Panc1 (cell line): ENCODE measurements around the gene ACSBG1. TPM values are rescaled to one million over a fixed set of nuclear protein-coding genes. Genes with fewer than 3 reads are reported as not detected.
A peak's percentile ranks its signal among the peaks of the same experiment; 100 is the strongest.

Experiments used
- ATAC-seq: fragments of 200-7000 bp; cut with Tn5 transposase; 2 replicates; pipeline ENCODE4 v1.9.1; 2020; ENCODE audit warnings: mild to moderate bottlenecking, moderate library complexity
- BruUV-seq: library from RNA; stranded (reverse); fragments of 400-500 nt; replicated peaks from 2 replicates; lab custom pipeline; 2021; lab: Mats Ljungman, UMichigan
- CTCF ChIA-PET: fragments of 300-600 bp; sonication (Branson Sonifier 250); formaldehyde crosslinking; loops from one replicate; lab custom pipeline; 2022; ENCODE audit warnings: antibody characterized with exemption; lab: Charles Lee
- POLR2A ChIA-PET: fragments of 300-600 bp; sonication (Branson Sonifier 250); formaldehyde crosslinking; loops from one replicate; lab custom pipeline; 2022; ENCODE audit warnings: antibody characterized with exemption; lab: Charles Lee
- DNase-seq: peaks from one replicate; pipeline ENCODE4 v3.0.0-alpha.2; 2010; ENCODE audit warnings: low read depth, low spot score
- H3K27ac ChIP-seq: 2 replicates; pipeline ENCODE4 v1.5.1; 2011; ENCODE audit warnings: mild to moderate bottlenecking, low read length, inconsistent platforms
- H3K27me3 ChIP-seq: fragments of 200-500 bp; sonication (Bioruptor generic); 2 replicates; pipeline ENCODE4 v1.6.0; 2014; ENCODE audit warnings: low read length, inconsistent platforms; ENCODE audit not compliant: control insufficient read depth, insufficient read depth
- H3K36me3 ChIP-seq: fragments of 200-500 bp; sonication (Bioruptor generic); 2 replicates; pipeline ENCODE4 v1.5.1; 2014; ENCODE audit warnings: inconsistent platforms, mild to moderate bottlenecking, low read length, moderate library complexity; ENCODE audit not compliant: control insufficient read depth, insufficient read depth
- H3K4me1 ChIP-seq: 2 replicates; pipeline ENCODE4 v1.5.1; 2011; ENCODE audit warnings: inconsistent platforms, mild to moderate bottlenecking, low read length, moderate library complexity; ENCODE audit not compliant: control insufficient read depth, insufficient read depth
- H3K4me3 ChIP-seq, 2 experiments: 2 replicates each; pipeline ENCODE4 v1.5.1; 2011 to 2012; ENCODE audit warnings: low read depth in 2 of 2, low read length in 2 of 2, mild to moderate bottlenecking in 2 of 2, inconsistent platforms in 1 of 2, moderate library complexity in 1 of 2
- H3K9me3 ChIP-seq: fragments of 200-500 bp; sonication (Bioruptor generic); 2 replicates; pipeline ENCODE4 v1.5.1; 2014; ENCODE audit warnings: low read depth, mild to moderate bottlenecking, inconsistent platforms, low read length, moderate library complexity; ENCODE audit not compliant: control insufficient read depth, insufficient read depth
- POLR2AphosphoS5 ChIP-seq: IDR thresholded peaks from 2 replicates; pipeline ENCODE4 v1.6.1; 2012; ENCODE audit warnings: mild to moderate bottlenecking, low read depth, low read length, moderate library complexity
- SIN3A ChIP-seq: IDR thresholded peaks from 2 replicates; pipeline ENCODE4 v1.6.1; 2012; ENCODE audit warnings: low read depth, mild to moderate bottlenecking, low read length, moderate library complexity, borderline replicate concordance; ENCODE audit not compliant: insufficient read depth
- TCF7L2 ChIP-seq: IDR thresholded peaks from 2 replicates; pipeline ENCODE4 v1.6.1; 2011; ENCODE audit warnings: mild to moderate bottlenecking, low read depth, low read length, inconsistent platforms
- in situ Hi-C: cut with HindIII; loops from 2 replicates; pipeline ENCODE4 v1.10.0; 2016; ENCODE audit warnings: low sequenced_read_pairs, low pct_unique_long_range_greater_than_20kb
- intact Hi-C: fragments of 100-400 bp; cut with micrococcal nuclease; formaldehyde crosslinking; loops from one replicate; pipeline ENCODE4 v1.10.0; 2022; ENCODE audit not compliant: unreplicated experiment
- total RNA-seq: library from RNA; stranded (reverse); gene quantifications from one replicate; pipeline ENCODE4 v1.2.1, GENCODE V29; 2021; ENCODE audit not compliant: unreplicated experiment
- TF ChIP-seq, protein P1 (sequence below), 2 experiments: IDR thresholded peaks; 2 replicates each; pipeline ENCODE4 v1.6.1; 2011 to 2012; ENCODE audit warnings: low read depth in 2 of 2, control low read depth in 1 of 2, low read length in 1 of 2, mild to moderate bottlenecking in 1 of 2, moderate library complexity in 1 of 2; ENCODE audit not compliant: insufficient read depth in 1 of 2
- TF ChIP-seq, protein P2 (sequence below): fragments of 450-650 bp; IDR thresholded peaks from 2 replicates; pipeline ENCODE4 v1.5.1; 2017; ENCODE audit warnings: mild to moderate bottlenecking

ACSBG1 gene
- total RNA-seq, 1 experiment from 2014 or later, result 0.31 TPM

DNA sequence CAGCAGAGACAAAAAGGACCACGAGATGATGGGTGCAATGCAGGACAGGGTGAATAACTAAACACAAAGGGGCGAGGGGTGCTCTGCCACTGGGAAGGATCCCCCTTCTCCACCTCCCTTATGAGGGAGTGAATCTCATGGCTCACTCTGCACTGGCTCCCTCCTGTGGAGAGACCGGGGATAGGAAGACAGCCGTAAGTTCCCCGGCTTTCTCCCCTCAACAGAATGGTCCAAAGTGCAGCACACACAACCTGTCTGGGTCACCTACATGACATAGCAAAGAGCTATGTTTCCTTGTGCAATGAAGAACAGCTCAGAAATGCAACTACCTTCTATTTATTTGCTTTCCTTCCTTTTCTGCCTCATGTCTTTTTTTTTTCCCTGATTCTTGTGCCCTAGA lies 7.8 kb upstream of the ACSBG1 start:
- H3K27ac ChIP-seq, result no peak overlapping the region
- H3K9me3 ChIP-seq, result no peaks in the 10 kb centered on the region
- DNase-seq, result no peak
- no peaks in the 10 kb centered on the region for H3K4me1 ChIP-seq
- intact Hi-C loops (loop anchor here (5.0 kb wide), 1 partner anchor 110 kb away; the partner anchor contains the start of gene CIB2), in situ Hi-C loops (no loop called here)
- TF ChIP-seq POLR2AphosphoS5, result no peak
- TF ChIP-seq TCF7L2, result no peak
- TF ChIP-seq, protein P1, sequence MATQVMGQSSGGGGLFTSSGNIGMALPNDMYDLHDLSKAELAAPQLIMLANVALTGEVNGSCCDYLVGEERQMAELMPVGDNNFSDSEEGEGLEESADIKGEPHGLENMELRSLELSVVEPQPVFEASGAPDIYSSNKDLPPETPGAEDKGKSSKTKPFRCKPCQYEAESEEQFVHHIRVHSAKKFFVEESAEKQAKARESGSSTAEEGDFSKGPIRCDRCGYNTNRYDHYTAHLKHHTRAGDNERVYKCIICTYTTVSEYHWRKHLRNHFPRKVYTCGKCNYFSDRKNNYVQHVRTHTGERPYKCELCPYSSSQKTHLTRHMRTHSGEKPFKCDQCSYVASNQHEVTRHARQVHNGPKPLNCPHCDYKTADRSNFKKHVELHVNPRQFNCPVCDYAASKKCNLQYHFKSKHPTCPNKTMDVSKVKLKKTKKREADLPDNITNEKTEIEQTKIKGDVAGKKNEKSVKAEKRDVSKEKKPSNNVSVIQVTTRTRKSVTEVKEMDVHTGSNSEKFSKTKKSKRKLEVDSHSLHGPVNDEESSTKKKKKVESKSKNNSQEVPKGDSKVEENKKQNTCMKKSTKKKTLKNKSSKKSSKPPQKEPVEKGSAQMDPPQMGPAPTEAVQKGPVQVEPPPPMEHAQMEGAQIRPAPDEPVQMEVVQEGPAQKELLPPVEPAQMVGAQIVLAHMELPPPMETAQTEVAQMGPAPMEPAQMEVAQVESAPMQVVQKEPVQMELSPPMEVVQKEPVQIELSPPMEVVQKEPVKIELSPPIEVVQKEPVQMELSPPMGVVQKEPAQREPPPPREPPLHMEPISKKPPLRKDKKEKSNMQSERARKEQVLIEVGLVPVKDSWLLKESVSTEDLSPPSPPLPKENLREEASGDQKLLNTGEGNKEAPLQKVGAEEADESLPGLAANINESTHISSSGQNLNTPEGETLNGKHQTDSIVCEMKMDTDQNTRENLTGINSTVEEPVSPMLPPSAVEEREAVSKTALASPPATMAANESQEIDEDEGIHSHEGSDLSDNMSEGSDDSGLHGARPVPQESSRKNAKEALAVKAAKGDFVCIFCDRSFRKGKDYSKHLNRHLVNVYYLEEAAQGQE (IDR thresholded peaks at IDR 0.05; ENCODE audit: insufficient read depth in 1 of 2, low read depth in 2 of 2, low read length in 1 of 2), result no peak
- TF ChIP-seq, protein P2, sequence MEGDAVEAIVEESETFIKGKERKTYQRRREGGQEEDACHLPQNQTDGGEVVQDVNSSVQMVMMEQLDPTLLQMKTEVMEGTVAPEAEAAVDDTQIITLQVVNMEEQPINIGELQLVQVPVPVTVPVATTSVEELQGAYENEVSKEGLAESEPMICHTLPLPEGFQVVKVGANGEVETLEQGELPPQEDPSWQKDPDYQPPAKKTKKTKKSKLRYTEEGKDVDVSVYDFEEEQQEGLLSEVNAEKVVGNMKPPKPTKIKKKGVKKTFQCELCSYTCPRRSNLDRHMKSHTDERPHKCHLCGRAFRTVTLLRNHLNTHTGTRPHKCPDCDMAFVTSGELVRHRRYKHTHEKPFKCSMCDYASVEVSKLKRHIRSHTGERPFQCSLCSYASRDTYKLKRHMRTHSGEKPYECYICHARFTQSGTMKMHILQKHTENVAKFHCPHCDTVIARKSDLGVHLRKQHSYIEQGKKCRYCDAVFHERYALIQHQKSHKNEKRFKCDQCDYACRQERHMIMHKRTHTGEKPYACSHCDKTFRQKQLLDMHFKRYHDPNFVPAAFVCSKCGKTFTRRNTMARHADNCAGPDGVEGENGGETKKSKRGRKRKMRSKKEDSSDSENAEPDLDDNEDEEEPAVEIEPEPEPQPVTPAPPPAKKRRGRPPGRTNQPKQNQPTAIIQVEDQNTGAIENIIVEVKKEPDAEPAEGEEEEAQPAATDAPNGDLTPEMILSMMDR, result peak; percentile 70; the same call in 1 of the 2 replicates
- no peak for TF ChIP-seq SIN3A
- no TSS peak for BruUV-seq
- H3K36me3 ChIP-seq, result no peaks in the 10 kb centered on the region
- CTCF ChIA-PET, result interaction anchor here (0.5 to 2.2 kb wide), 4 partner anchors 20 to 134 kb away, joined by 3 to 7 read pairs (median 6); no protein-coding TSS in a partner anchor
- H3K4me3 ChIP-seq, result no peak overlapping the region
- ATAC-seq, result no peak; the same call in 1 of the 2 replicates
- no peaks in the 10 kb centered on the region for H3K27me3 ChIP-seq
- POLR2A ChIA-PET, result interaction anchor here (0.6 kb wide), 1 partner anchor 131 kb away, joined by 3 read pairs; no protein-coding TSS in a partner anchor

DNA sequence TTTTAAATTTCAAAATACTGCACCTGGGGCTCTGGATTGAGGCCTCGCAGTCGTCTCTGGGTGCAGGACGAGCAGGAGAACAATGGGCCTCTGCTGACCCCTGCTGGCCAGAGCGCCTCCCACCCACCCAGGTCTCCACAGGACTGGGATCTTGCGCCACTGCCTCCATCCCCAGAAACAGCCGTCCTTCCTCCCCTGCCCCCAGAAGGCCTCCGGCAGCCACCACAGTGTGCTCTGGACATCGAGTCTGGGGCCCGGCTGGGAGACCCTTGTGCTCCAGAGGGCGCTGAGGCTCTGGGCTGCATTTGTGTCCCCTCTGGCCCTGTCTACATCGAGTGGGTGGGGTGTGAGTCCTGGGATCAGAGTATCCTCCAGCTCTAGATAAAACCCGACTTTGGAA lies 6.7 kb upstream of the ACSBG1 start:
- in situ Hi-C loops (no loop called here), intact Hi-C loops (loop anchor here (1.0 to 5.0 kb wide), 4 partner anchors 64 to 282 kb away; partner anchors contain the start of gene CIB2)

More for the DNA sequence above, 6.7 kb upstream of the ACSBG1 start:
- TF ChIP-seq TCF7L2, result no peak
- TF ChIP-seq, protein P2, result peak; percentile 95
- TF ChIP-seq, protein P1 (IDR thresholded peaks at IDR 0.05; ENCODE audit: insufficient read depth in 1 of 2, low read depth in 2 of 2, low read length in 1 of 2), result peak in 1 of 2 experiments; percentile 40; a peak in 1 of 4 replicates
- DNase-seq (peak; percentile 64), ATAC-seq (peak; percentile 99)
- Histone ChIP-seq H3K27me3 (no peaks in the 10 kb centered on the region), H3K36me3 (no peaks in the 10 kb centered on the region), H3K4me3 (no peak overlapping the region), H3K4me1 (no peaks in the 10 kb centered on the region), H3K27ac (no peak overlapping the region), H3K9me3 (no peaks in the 10 kb centered on the region)
- CTCF ChIA-PET, result interaction anchor here (0.5 to 2.6 kb wide), 13 partner anchors 17 to 282 kb away, joined by 3 to 19 read pairs (median 6); no protein-coding TSS in a partner anchor
- POLR2A ChIA-PET, result interaction anchor here (0.7 kb wide), 3 partner anchors 9 to 110 kb away, joined by 3 to 6 read pairs (median 6); no protein-coding TSS in a partner anchor
- no TSS peak for BruUV-seq
